ENCODE data around the gene DOLPP1. TPM values are rescaled to one million over a fixed set of nuclear protein-coding genes. Genes with fewer than 3 reads are reported as not detected.

The DOLPP1 gene
- total and polyA plus RNA-seq, 2 of the 13 experiments (the other 11 are each of a cell fraction or from before 2014, with no cell fraction given): 21.0 to 34.1 TPM

- TF ChIP-seq HINFP (CRISPR knock-in tag; IDR thresholded peaks at IDR 0.05; ENCODE audit: low read depth) (no peak), PRMT3 (CRISPR knock-in tag; IDR thresholded peaks at IDR 0.05; ENCODE audit: borderline replicate concordance, low read depth) (no peak), MYC (CRISPR knock-in tag; IDR thresholded peaks at IDR 0.05; ENCODE audit: borderline replicate concordance) (no peak), ZNF501 (CRISPR knock-in tag; IDR thresholded peaks at IDR 0.05) (peak; percentile 83), ZNF567 (CRISPR knock-in tag; IDR thresholded peaks at IDR 0.05; ENCODE audit: borderline replicate concordance) (no peak; the same call in 1 of the 2 replicates), ZNF143 (CRISPR knock-in tag; IDR thresholded peaks at IDR 0.05) (no peak), MED8 (CRISPR knock-in tag; IDR thresholded peaks at IDR 0.05; ENCODE audit: insufficient replicate concordance) (no peak), ZNF678 (CRISPR knock-in tag; IDR thresholded peaks at IDR 0.05) (no peak), ARNTL (CRISPR knock-in tag; IDR thresholded peaks at IDR 0.05) (0 out of 2 replicates have a peak, but pooled peaks have one; percentile 42), PLRG1 (conservative IDR thresholded peaks at IDR 0.05) (no peak), HIC2 (CRISPR knock-in tag; IDR thresholded peaks at IDR 0.05; ENCODE audit: low read depth) (no peak), ZNF232 (CRISPR knock-in tag; IDR thresholded peaks at IDR 0.05; ENCODE audit: borderline replicate concordance) (no peak), SIN3A (IDR thresholded peaks at IDR 0.05; ENCODE audit: borderline replicate concordance, low read depth, low read length) (peak; percentile 89), ZNF121 (CRISPR knock-in tag; IDR thresholded peaks at IDR 0.05) (no peak), FOSL1 (CRISPR knock-in tag; IDR thresholded peaks at IDR 0.05; ENCODE audit: borderline replicate concordance) (no peak), NR3C1 (CRISPR knock-in tag; IDR thresholded peaks at IDR 0.05) (no peak), BRF2 (CRISPR knock-in tag; IDR thresholded peaks at IDR 0.05) (0 out of 2 replicates have a peak, but pooled peaks have one; percentile 27), TARDBP (CRISPR knock-in tag; IDR thresholded peaks at IDR 0.05) (peak; percentile 68; the same call in 1 of the 2 replicates), ZC3H4 (CRISPR knock-in tag; IDR thresholded peaks at IDR 0.05; ENCODE audit: borderline replicate concordance) (no peak), KLF9 (CRISPR knock-in tag; IDR thresholded peaks at IDR 0.05; ENCODE audit: low read depth) (no peak), ZNF468 (CRISPR knock-in tag; IDR thresholded peaks at IDR 0.05) (no peak), PCBP1 (IDR thresholded peaks at IDR 0.05; ENCODE audit: borderline replicate concordance, low read depth, low read length) (peak; percentile 90), ZNF746 (CRISPR knock-in tag; IDR thresholded peaks at IDR 0.05) (no peak), HOXA9 (CRISPR knock-in tag; IDR thresholded peaks at IDR 0.05; ENCODE audit: borderline replicate concordance) (no peak), TCF12 (IDR thresholded peaks at IDR 0.05) (no peak), TCF12 (CRISPR knock-in tag; IDR thresholded peaks at IDR 0.05) (no peak), ATF1 (CRISPR knock-in tag; IDR thresholded peaks at IDR 0.05) (peak; percentile 64), ZIK1 (CRISPR knock-in tag; IDR thresholded peaks at IDR 0.05; ENCODE audit: borderline replicate concordance, low read depth) (0 out of 2 replicates have a peak, but pooled peaks have one; percentile 2)
Measured at GRCh38 chr9:129080601-129081387, at the start of gene DOLPP1 (continued).

Data from HepG2 (cell line).